K562 (cell line): ENCODE measurements around the gene EXOC7. TPM values are rescaled to one million over a fixed set of nuclear protein-coding genes. Genes with fewer than 3 reads are reported as not detected.

Source experiments
- ATF7 ChIP-seq: fragments of 450-650 bp; IDR thresholded peaks from 2 replicates; pipeline ENCODE4 v1.7.1; 2014; ENCODE audit warnings: mild to moderate bottlenecking, moderate library complexity
- JUN ChIP-seq, 2 experiments: sonication (generic) in 1 of 2; formaldehyde crosslinking in 1 of 2; IDR thresholded peaks; 2 replicates each; pipeline versions ENCODE4 v1.6.1 to v1.8.0; 2012 to 2022; ENCODE audit warnings: borderline replicate concordance in 2 of 2, mild to moderate bottlenecking in 2 of 2, improper control_type of control experiment in 1 of 2, low read depth in 1 of 2, low read length in 1 of 2, missing genetic modification reagents in 1 of 2
- JUND ChIP-seq, 2 experiments: IDR thresholded peaks; 2 replicates in 1 of 2; 3 replicates in 1 of 2; pipeline ENCODE4 v1.6.1; 2011; ENCODE audit warnings: borderline replicate concordance in 2 of 2, low read depth in 2 of 2, low read length in 2 of 2, improper control_type of control experiment in 1 of 2, missing biosample characterization in 1 of 2, missing genetic modification characterization in 1 of 2, missing genetic modification reagents in 1 of 2
- MYC ChIP-seq, 2 experiments: fragments of 250-450 bp in 1 of 2; sonication (Bioruptor Pico) in 1 of 2; IDR thresholded peaks; 2 replicates each; pipeline versions ENCODE4 v1.5.1 to v1.6.1; 2012 to 2021; ENCODE audit warnings: low read depth in 2 of 2, borderline replicate concordance in 1 of 2, improper control_type of control experiment in 1 of 2, low read length in 1 of 2, mild to moderate bottlenecking in 1 of 2, moderate library complexity in 1 of 2
- NFRKB ChIP-seq: fragments of 450-650 bp; IDR thresholded peaks from 2 replicates; pipeline ENCODE4 v1.6.1; 2016; ENCODE audit warnings: low read depth
- POLR2AphosphoS5 ChIP-seq: IDR thresholded peaks from 2 replicates; pipeline ENCODE4 v1.6.1; 2011; ENCODE audit warnings: mild to moderate bottlenecking, low read depth, low read length, moderate library complexity; ENCODE audit not compliant: control insufficient read depth, insufficient read depth
- PYGO2 ChIP-seq: fragments of 450-650 bp; IDR thresholded peaks from 2 replicates; pipeline ENCODE4 v1.6.1; 2016; ENCODE audit warnings: mild to moderate bottlenecking, missing genetic modification characterization, moderate library complexity, missing compliant biosample characterization
- RCOR1 ChIP-seq, 2 experiments: IDR thresholded peaks; 2 replicates each; pipeline ENCODE4 v1.6.1; 2012; ENCODE audit warnings: low read depth in 2 of 2, low read length in 2 of 2, borderline replicate concordance in 1 of 2, improper control_type of control experiment in 1 of 2
- ZBTB2 ChIP-seq: fragments of 450-650 bp; IDR thresholded peaks from 2 replicates; pipeline ENCODE4 v1.6.1; 2016; ENCODE audit warnings: antibody characterized with exemption
- ZNF407 ChIP-seq: fragments of 450-650 bp; IDR thresholded peaks from 2 replicates; pipeline ENCODE4 v1.6.1; 2016; ENCODE audit warnings: low read depth
- ZNF511 ChIP-seq: sonication (generic); formaldehyde crosslinking; IDR thresholded peaks from 2 replicates; pipeline ENCODE4 v1.8.0; 2022; ENCODE audit warnings: mild to moderate bottlenecking, missing genetic modification reagents
- polyA plus RNA-seq, 8 experiments: library from polyadenylated mRNA; depleted of rRNA in 4 of 8; stranded (reverse) in 5 of 8; unstranded in 3 of 8; fragments of >200 nt; fragmentation: Nextera tagmentation in 2 of 8; fragmentation: Illumina TruSeq in 1 of 8; extraction: Ambion mirVana in 2 of 8; extraction: Trizol in 1 of 8; gene quantifications; 2 replicates each; pipeline versions ENCODE4 v1.2.1 to v1.2.3, GENCODE V29; 2011 to 2014; ENCODE audit warnings: inconsistent platforms in 1 of 8, missing spikeins in 1 of 8
- total RNA-seq, 7 experiments: library from RNA; depleted of rRNA in 6 of 7; stranded (reverse); fragments of >200 nt in 6 of 7; fragmentation: Illumina TruSeq in 2 of 7; extraction: Trizol in 2 of 7; gene quantifications; 2 replicates each; pipeline versions ENCODE4 v1.2.1 to v1.2.3, GENCODE V29; 2011 to 2021; ENCODE audit warnings: low replicate concordance in 1 of 7

EXOC7 gene
- total and polyA plus RNA-seq, 9 of the 15 experiments (the other 6 are each of a cell fraction or from before 2014, with no cell fraction given), result 18.6 to 57.0 (median 35.0) TPM

GRCh38 chr17:76072148-76072858 is 31.3 kb downstream of the EXOC7 start, which contains the start of gene SRP68 (continued):
- TF ChIP-seq JUND (IDR thresholded peaks at IDR 0.05; ENCODE audit: borderline replicate concordance, low read depth, low read length) (peak; percentile 35; the same call in 1 of the 2 replicates), JUND (tag; IDR thresholded peaks at IDR 0.05; ENCODE audit: borderline replicate concordance, low read depth, low read length) (no peak; the same call in 2 of the 3 replicates), ZNF511 (CRISPR knock-in tag) (peak; percentile 71; the same call in 1 of the 2 replicates), POLR2AphosphoS5 (peak; percentile 78), JUN (IDR thresholded peaks at IDR 0.05; ENCODE audit: borderline replicate concordance, low read depth, low read length) (0 out of 2 replicates have a peak, but pooled peaks have one; percentile 24), JUN (CRISPR knock-in tag; IDR thresholded peaks at IDR 0.05; ENCODE audit: borderline replicate concordance) (0 out of 2 replicates have a peak, but pooled peaks have one; percentile 14), RCOR1 (IDR thresholded peaks at IDR 0.05; ENCODE audit: borderline replicate concordance in 1 of 2, low read depth in 2 of 2, low read length in 2 of 2) (peak in 1 of 2 experiments; percentile 45; a peak in 3 of 4 replicates), NFRKB (peak; percentile 87; the same call in 1 of the 2 replicates), ZBTB2 (peak; percentile 64), ZNF407 (no peak), MYC (IDR thresholded peaks at IDR 0.05; ENCODE audit: low read depth, low read length) (peak; percentile 94), MYC (CRISPR knock-in tag; IDR thresholded peaks at IDR 0.05; ENCODE audit: borderline replicate concordance, low read depth) (peak; percentile 80), ATF7 (peak; percentile 66; the same call in 1 of the 2 replicates), PYGO2 (tag) (no peak)
